NT2/D1 (cell line): ENCODE data around the gene SLC24A4.

ENCODE experiments used
- YY1 ChIP-seq: IDR thresholded peaks from 2 replicates; pipeline ENCODE4 v1.6.1; 2011; ENCODE audit not compliant: insufficient read length, insufficient read depth
- ZNF274 ChIP-seq: IDR thresholded peaks from 2 replicates; pipeline ENCODE4 v1.6.1; 2011; ENCODE audit warnings: mild to moderate bottlenecking, low read depth, low read length

- TF ChIP-seq ZNF274 = no peak
- no peak for TF ChIP-seq YY1
Measured at GRCh38 chr14:92494512-92494911, 171.5 kb downstream of the SLC24A4 start.
